AG09319 (cell line): Measurements from ENCODE around the gene PDZD4.

ENCODE experiments used
- DNase-seq: peaks from one replicate; pipeline ENCODE4 v3.0.0-alpha.2; 2010; ENCODE audit warnings: low read depth; ENCODE audit errors: extremely low read depth
- CTCF ChIP-seq: IDR thresholded peaks from 2 replicates; pipeline ENCODE4 v1.5.1; 2011; ENCODE audit warnings: low read depth, mild to moderate bottlenecking, inconsistent platforms, low read length, moderate library complexity

The PDZD4 gene

GRCh38 chrX:153832728-153833127, 2.4 kb upstream of the PDZD4 start:
- DNase-seq: no peak
- no peak for TF ChIP-seq CTCF

GRCh38 chrX:153831429-153832150, 1.2 kb upstream of the PDZD4 start:
- no peak for TF ChIP-seq CTCF
- DNase-seq: no peak

- DNase-seq: no peak
- TF ChIP-seq CTCF: no peak
Observed at GRCh38 chrX:153830640-153831428, 490 bp upstream of the PDZD4 start.

GRCh38 chrX:153829549-153829798, 870 bp downstream of the PDZD4 start:
- TF ChIP-seq CTCF: no peak
- no peak for DNase-seq

GRCh38 chrX:153828723-153829548, 1.4 kb downstream of the PDZD4 start:
- no peak; the same call in 1 of the 2 replicates for TF ChIP-seq CTCF
- no peak for DNase-seq

GRCh38 chrX:153828308-153828707, 2.0 kb downstream of the PDZD4 start:
- DNase-seq: no peak
- TF ChIP-seq CTCF: no peak

GRCh38 chrX:153827903-153828302, 2.4 kb downstream of the PDZD4 start:
- no peak for TF ChIP-seq CTCF
- no peak for DNase-seq
